Head of caudate nucleus (tissue), 42 donors: ENCODE data around the gene CATSPERD.
A peak's percentile ranks its signal among the peaks of the same experiment; 100 is the strongest.
"Not testable (repeated sequence)": the region's sequence is repeated elsewhere in the genome, so short reads cannot be mapped to it uniquely, and the experiment has no call there.

ENCODE experiments used
- DNase-seq, 42 donors: peaks; one replicate each; pipeline versions ENCODE4 v3.0.0 to v3.0.0-alpha.2; 2020 to 2021; ENCODE audit warnings: mixed read lengths in 7 of 42
- intact Hi-C: fragments of 100-400 bp; cut with DNase I; formaldehyde crosslinking; loops from one replicate; pipeline ENCODE4 v1.15.0; 2022

Gene CATSPERD

GRCh38 chr19:5772416-5772815 lies 52.0 kb downstream of the CATSPERD start:
- intact Hi-C loops = no loop called here
- no peak for DNase-seq

- DNase-seq = no peak
- intact Hi-C loops = no loop called here
Measured at GRCh38 chr19:5773276-5773675, 52.8 kb downstream of the CATSPERD start.

GRCh38 chr19:5774921-5775320 lies 54.5 kb downstream of the CATSPERD start:
- intact Hi-C loops = no loop called here
- no peak for DNase-seq

- no peak for DNase-seq
- intact Hi-C loops = no loop called here
Measured at GRCh38 chr19:5775668-5776309, 55.4 kb downstream of the CATSPERD start.

GRCh38 chr19:5778402-5778801 lies 58.0 kb downstream of the CATSPERD start:
- intact Hi-C loops = no loop called here
- no peak for DNase-seq

- peak in 5 of 42 donors; percentile 12 to 58 (median 40) for DNase-seq
- intact Hi-C loops = not testable (repeated sequence)
Measured at GRCh38 chr19:5780916-5781315, 60.5 kb downstream of the CATSPERD start.

- intact Hi-C loops = no loop called here
- DNase-seq = no peak
Measured at GRCh38 chr19:5782322-5782721, 61.9 kb downstream of the CATSPERD start.

- intact Hi-C loops = no loop called here
- no peak for DNase-seq
Measured at GRCh38 chr19:5782945-5783919, 62.8 kb downstream of the CATSPERD start.

GRCh38 chr19:5784581-5785147 lies 64.2 kb downstream of the CATSPERD start, which contains the start of gene PRR22:
TSS of gene PRR22 (minus strand) at chr19:5784746. CDS start at chr19:5784660, 86 bp downstream.
- intact Hi-C loops = no loop called here
- DNase-seq = no peak

GRCh38 chr19:5785423-5785822 lies 65.0 kb downstream of the CATSPERD start:
- intact Hi-C loops = no loop called here
- no peak for DNase-seq

- no peak for DNase-seq
- intact Hi-C loops = no loop called here
Measured at GRCh38 chr19:5786593-5787408, 66.4 kb downstream of the CATSPERD start.

GRCh38 chr19:5787409-5788182 lies 67.2 kb downstream of the CATSPERD start:
- intact Hi-C loops = no loop called here
- DNase-seq = no peak

- no peak for DNase-seq
- intact Hi-C loops = no loop called here
Measured at GRCh38 chr19:5788422-5788821, 68.0 kb downstream of the CATSPERD start.

GRCh38 chr19:5789351-5789761 lies 68.9 kb downstream of the CATSPERD start:
- no peak for DNase-seq
- intact Hi-C loops = no loop called here

GRCh38 chr19:5789886-5790558 lies 69.6 kb downstream of the CATSPERD start:
- intact Hi-C loops = loop anchor here (2.0 kb wide), 1 partner anchor 113 kb away; the partner anchor contains the start of gene NDUFA11
- no peak for DNase-seq

- peak; percentile 93 to 99 (median 97) for DNase-seq
- intact Hi-C loops = loop anchor here (2.0 kb wide), 1 partner anchor 112 kb away; the partner anchor contains the start of gene NDUFA11
Measured at GRCh38 chr19:5790559-5791520, 70.4 kb downstream of the CATSPERD start, which contains the start of gene DUS3L. TSS of gene DUS3L (minus strand) at chr19:5791163. CDS start at chr19:5791141, 22 bp downstream.
